Lower leg skin (tissue), 3 donors: ENCODE data around the gene LHX1.

ENCODE experiments used
- POLR2A ChIP-seq, 2 donors: fragments of 450-650 bp; IDR thresholded peaks; one replicate each; pipeline ENCODE4 v1.6.1; 2016 to 2017; ENCODE audit warnings: antibody characterized with exemption in 2 of 2, mild to moderate bottlenecking in 1 of 2, moderate library complexity in 1 of 2
- TF ChIP-seq, protein P1 (sequence below), 3 donors: fragments of 450-650 bp; IDR thresholded peaks; one replicate each; pipeline ENCODE4 v1.5.1; 2016; ENCODE audit warnings: antibody characterized with exemption in 3 of 3, mild to moderate bottlenecking in 3 of 3, moderate library complexity in 2 of 3

DNA sequence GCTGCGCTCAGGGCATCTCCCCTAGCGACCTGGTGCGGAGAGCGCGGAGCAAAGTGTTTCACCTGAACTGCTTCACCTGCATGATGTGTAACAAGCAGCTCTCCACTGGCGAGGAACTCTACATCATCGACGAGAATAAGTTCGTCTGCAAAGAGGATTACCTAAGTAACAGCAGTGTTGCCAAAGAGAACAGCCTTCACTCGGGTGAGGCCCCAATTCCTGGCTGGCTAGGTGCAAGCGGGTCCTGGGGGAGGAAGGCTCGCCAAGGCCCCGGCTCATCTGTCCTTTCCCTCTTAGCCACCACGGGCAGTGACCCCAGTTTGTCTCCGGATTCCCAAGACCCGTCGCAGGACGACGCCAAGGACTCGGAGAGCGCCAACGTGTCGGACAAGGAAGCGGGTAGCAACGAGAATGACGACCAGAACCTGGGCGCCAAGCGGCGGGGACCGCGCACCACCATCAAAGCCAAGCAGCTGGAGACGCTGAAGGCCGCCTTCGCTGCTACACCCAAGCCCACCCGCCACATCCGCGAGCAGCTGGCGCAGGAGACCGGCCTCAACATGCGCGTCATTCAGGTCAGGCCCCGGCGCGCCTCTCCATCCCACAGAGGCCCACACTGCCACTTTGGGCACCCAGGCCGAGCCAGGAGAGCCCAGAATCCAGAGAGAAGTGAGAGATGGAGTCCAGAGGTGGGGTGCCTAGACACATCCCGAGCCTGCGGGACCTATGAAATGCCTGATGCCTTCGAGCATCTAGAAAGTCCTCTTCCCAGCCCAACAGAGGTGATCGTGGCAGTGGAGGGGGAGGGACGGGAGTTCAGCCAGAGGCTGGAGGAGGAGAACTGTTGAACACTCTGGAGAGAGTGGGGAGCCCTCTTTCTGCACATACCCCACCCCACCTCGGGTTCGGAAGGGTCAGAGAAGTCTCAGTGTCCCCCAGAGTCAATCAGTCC lies 3.3 kb downstream of the LHX1 start:
- TF ChIP-seq POLR2A (IDR thresholded peaks at IDR 0.05), result no peak
- TF ChIP-seq, protein P1, sequence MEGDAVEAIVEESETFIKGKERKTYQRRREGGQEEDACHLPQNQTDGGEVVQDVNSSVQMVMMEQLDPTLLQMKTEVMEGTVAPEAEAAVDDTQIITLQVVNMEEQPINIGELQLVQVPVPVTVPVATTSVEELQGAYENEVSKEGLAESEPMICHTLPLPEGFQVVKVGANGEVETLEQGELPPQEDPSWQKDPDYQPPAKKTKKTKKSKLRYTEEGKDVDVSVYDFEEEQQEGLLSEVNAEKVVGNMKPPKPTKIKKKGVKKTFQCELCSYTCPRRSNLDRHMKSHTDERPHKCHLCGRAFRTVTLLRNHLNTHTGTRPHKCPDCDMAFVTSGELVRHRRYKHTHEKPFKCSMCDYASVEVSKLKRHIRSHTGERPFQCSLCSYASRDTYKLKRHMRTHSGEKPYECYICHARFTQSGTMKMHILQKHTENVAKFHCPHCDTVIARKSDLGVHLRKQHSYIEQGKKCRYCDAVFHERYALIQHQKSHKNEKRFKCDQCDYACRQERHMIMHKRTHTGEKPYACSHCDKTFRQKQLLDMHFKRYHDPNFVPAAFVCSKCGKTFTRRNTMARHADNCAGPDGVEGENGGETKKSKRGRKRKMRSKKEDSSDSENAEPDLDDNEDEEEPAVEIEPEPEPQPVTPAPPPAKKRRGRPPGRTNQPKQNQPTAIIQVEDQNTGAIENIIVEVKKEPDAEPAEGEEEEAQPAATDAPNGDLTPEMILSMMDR (IDR thresholded peaks at IDR 0.05), result no peak
